ENCODE data around the gene CBX1. TPM values are rescaled to one million over a fixed set of nuclear protein-coding genes. Genes with fewer than 3 reads are reported as not detected.

The CBX1 gene
- total RNA-seq, 1 donor from 2014 or later = 181 TPM

DNA sequence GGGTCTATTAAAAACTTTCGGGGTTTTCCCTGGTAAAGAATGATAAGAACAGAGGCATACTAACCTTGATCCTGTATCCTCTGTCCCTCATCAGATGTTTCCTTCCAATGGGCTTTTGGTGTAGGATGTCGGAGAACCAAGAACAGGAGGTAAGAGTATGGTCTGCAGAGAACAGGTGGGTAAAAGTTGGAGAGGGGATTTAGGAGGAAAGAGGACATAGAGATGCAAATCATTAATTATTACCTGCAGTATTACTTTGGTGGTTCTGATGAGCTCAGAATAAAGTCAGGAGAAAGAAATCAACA lies 10.6 kb upstream of the CBX1 start:
- DNase-seq (ENCODE audit: low spot score, unreplicated experiment) = no peak
- Mint-ChIP-seq H3K4me3 (ENCODE audit: low read depth) (no peak overlapping the region), H3K9me3 (ENCODE audit: low read depth) (no peaks in the 10 kb centered on the region), H3K36me3 (ENCODE audit: insufficient read depth) (peaks cover 3% of the 10 kb centered on the region), H3K27me3 (no peaks in the 10 kb centered on the region), H3K27ac (no peak overlapping the region), H3K4me1 (ENCODE audit: low read depth) (peaks cover 14% of the 10 kb centered on the region)
- TF ChIP-seq, protein P1, sequence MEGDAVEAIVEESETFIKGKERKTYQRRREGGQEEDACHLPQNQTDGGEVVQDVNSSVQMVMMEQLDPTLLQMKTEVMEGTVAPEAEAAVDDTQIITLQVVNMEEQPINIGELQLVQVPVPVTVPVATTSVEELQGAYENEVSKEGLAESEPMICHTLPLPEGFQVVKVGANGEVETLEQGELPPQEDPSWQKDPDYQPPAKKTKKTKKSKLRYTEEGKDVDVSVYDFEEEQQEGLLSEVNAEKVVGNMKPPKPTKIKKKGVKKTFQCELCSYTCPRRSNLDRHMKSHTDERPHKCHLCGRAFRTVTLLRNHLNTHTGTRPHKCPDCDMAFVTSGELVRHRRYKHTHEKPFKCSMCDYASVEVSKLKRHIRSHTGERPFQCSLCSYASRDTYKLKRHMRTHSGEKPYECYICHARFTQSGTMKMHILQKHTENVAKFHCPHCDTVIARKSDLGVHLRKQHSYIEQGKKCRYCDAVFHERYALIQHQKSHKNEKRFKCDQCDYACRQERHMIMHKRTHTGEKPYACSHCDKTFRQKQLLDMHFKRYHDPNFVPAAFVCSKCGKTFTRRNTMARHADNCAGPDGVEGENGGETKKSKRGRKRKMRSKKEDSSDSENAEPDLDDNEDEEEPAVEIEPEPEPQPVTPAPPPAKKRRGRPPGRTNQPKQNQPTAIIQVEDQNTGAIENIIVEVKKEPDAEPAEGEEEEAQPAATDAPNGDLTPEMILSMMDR (IDR thresholded peaks at IDR 0.05; ENCODE audit: unreplicated experiment) = no peak

DNA sequence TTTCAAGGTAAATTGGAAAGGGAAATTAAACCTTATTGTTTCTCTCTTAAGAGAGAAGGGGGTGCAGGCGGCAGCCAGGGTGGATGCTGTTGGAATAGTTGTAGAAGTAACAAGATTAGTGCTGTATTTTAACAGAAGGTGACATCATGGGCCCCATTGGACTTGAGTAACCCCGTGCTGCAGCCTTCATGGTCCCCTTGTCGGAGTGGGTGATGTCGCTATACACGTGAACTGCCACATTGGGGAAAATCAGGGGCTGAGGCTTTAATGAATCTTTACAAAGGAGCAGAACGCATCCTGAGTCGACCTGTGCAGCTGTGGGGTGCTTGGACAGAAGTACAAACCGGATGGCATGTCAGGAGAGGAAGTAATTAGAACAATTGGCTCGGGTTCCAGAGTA lies 9.5 kb upstream of the CBX1 start:
- Mint-ChIP-seq H3K9me3 (ENCODE audit: low read depth) (no peaks in the 10 kb centered on the region), H3K36me3 (ENCODE audit: insufficient read depth) (peaks cover 3% of the 10 kb centered on the region), H3K27ac (peak overlapping the region; percentile 31), H3K27me3 (no peaks in the 10 kb centered on the region), H3K4me1 (ENCODE audit: low read depth) (peaks cover 14% of the 10 kb centered on the region), H3K4me3 (ENCODE audit: low read depth) (no peak overlapping the region)
- TF ChIP-seq, protein P1 (IDR thresholded peaks at IDR 0.05; ENCODE audit: unreplicated experiment) = no peak
- no peak for DNase-seq (ENCODE audit: low spot score, unreplicated experiment)

DNA sequence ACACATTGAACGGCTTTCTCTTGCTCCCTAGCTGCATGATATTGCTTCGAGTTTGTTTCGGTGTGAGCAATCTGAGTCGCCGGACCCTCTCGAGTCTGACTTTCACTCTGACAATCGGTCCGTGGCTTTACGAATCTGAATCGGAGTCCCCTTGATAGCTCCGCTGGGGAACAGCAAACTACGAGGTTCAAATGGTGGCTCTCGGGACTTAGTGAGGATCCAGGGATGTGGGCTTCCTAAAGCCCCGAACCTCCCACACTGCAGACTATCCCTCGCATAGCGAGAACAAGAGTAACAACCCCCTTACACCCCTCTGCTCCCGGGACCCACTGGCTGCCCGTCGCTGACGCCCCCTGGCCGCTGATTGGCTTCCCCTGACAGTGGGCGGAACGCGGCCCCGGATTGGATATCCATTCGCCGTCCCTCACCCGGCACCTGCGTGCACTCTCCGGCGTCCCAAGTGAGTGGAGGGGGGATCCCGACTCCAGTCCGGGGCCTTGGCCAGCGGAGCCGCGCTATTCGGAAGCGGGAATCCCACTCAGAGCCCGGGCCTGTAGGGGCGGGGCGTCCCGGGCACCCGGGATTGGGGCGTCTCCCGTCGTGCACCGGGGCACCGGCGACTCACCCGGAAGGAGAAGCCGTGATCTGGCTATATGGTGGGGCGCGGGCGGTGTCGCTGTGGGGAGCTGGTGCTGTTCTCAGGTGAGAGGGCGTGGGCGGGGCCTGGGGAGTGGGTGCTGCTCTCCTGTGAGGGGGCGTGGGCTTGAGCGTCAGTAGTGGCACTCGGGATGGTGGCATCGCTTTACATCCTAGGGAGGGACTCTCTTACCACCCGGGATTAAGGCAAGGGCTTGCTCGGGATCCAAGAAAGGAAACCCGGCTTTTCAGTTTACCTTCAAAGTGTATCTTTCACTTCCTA lies 6.1 kb upstream of the CBX1 start, which contains the start of gene SNX11:
TSS of gene SNX11 (plus strand) at position 630 of the 919 bp plus-strand sequence. CDS start 4,278 bp downstream, outside the sequence.
- peaks cover 14% of the 10 kb centered on the region for H3K4me1 Mint-ChIP-seq (ENCODE audit: low read depth)
- H3K27ac Mint-ChIP-seq = peak within 1 kb of the TSS; percentile 94
- no peaks in the 10 kb centered on the region for H3K9me3 Mint-ChIP-seq (ENCODE audit: low read depth)
- peaks cover 1% of the 10 kb centered on the region for H3K36me3 Mint-ChIP-seq (ENCODE audit: insufficient read depth)
- no peaks in the 10 kb centered on the region for H3K27me3 Mint-ChIP-seq
- H3K4me3 Mint-ChIP-seq (ENCODE audit: low read depth) = peak within 1 kb of the TSS; percentile 89
- TF ChIP-seq, protein P1 (IDR thresholded peaks at IDR 0.05; ENCODE audit: unreplicated experiment) = no peak
- DNase-seq (ENCODE audit: low spot score, unreplicated experiment) = peak; percentile 92

DNA sequence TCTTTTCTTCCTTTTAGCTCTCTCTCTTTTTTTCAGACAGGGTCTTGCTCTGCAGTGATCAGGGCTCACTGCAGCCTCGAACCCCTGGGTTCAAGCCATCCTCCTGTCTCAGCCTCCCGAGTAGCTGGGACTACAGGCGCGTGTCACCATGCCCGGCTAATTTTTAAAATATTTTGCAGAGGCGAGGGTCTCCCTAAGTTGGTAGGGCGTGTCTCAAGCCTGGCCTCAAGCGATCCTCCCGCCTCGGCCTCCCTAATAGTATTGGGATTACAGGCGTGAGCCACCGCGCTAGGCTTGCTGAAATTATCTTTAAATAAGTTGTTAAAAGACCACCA lies 5.5 kb upstream of the CBX1 start:
- TF ChIP-seq, protein P1 (IDR thresholded peaks at IDR 0.05; ENCODE audit: unreplicated experiment) = no peak
- Mint-ChIP-seq H3K4me3 (ENCODE audit: low read depth) (peak overlapping the region; percentile 89), H3K36me3 (ENCODE audit: insufficient read depth) (no peaks in the 10 kb centered on the region), H3K4me1 (ENCODE audit: low read depth) (peaks cover 14% of the 10 kb centered on the region), H3K27me3 (no peaks in the 10 kb centered on the region), H3K27ac (no peak overlapping the region), H3K9me3 (ENCODE audit: low read depth) (no peaks in the 10 kb centered on the region)
- DNase-seq (ENCODE audit: low spot score, unreplicated experiment) = no peak

DNA sequence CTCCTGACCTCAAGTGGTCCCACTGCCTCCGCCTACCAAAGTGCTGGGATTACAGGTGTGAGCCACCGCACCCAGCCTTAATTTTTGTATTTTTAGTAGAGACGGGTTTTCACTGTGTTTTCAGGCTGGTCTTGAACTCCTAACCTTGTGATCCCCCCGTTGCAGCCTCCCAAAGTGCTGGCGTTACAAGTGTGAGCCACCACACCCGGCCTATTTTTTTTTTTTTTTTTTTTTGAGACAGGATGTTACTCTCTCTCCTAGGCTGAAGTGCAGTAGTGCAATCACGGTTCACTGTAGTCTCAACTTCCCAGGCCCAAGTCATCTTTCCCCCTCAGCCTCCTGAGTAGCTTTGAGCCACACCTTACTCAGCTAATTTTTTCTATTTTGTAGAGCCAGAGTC lies 3.2 kb upstream of the CBX1 start:
- no peaks in the 10 kb centered on the region for H3K9me3 Mint-ChIP-seq (ENCODE audit: low read depth)
- DNase-seq (ENCODE audit: low spot score, unreplicated experiment) = no peak
- H3K4me3 Mint-ChIP-seq (ENCODE audit: low read depth) = no peak overlapping the region
- no peaks in the 10 kb centered on the region for H3K27me3 Mint-ChIP-seq
- peaks cover 1% of the 10 kb centered on the region for H3K36me3 Mint-ChIP-seq (ENCODE audit: insufficient read depth)
- peaks cover 19% of the 10 kb centered on the region for H3K4me1 Mint-ChIP-seq (ENCODE audit: low read depth)
- TF ChIP-seq, protein P1 (IDR thresholded peaks at IDR 0.05; ENCODE audit: unreplicated experiment) = no peak
- H3K27ac Mint-ChIP-seq = no peak overlapping the region

Measured in progenitor cell of endocrine pancreas (in vitro differentiated cells).